Stimulated activated CD8-positive, alpha-beta memory T cell treated with anti-CD3 and anti-CD28 coated beads, Interleukin-4, amount 100 ng/mL, for 48 hours (primary cell): ENCODE measurements around the gene HSP90B1.

Source experiments
- DNase-seq: peaks from one replicate; pipeline ENCODE4 v3.0.0-alpha.2; 2020

Gene HSP90B1

GRCh38 chr12:103930787-103931735 lies 851 bp downstream of the HSP90B1 start:
- DNase-seq: peak; percentile 40

DNA sequence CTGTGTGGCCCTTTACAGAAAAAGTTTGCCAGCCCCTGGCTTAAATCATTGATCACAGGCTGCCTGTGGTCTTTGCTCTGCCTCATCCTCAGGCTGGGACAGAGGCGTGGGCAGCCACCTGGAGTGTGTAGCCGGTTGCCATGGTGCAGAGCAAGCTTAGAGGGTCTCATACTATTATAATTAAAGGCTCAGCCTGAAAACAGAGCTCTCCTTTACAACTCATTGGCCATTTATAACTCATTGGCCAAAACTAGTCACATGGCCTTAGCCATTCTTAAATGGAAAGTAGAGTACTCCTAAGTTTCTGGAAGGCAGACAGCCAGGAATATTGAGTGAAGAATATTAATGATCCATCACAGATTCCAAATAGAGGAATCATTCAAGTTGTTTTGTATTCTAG lies 3.0 kb downstream of the HSP90B1 start:
- no peak for DNase-seq

- DNase-seq: no peak
These were observed 6.5 kb downstream of the HSP90B1 start for GRCh38 chr12:103936679-103937078.

DNA sequence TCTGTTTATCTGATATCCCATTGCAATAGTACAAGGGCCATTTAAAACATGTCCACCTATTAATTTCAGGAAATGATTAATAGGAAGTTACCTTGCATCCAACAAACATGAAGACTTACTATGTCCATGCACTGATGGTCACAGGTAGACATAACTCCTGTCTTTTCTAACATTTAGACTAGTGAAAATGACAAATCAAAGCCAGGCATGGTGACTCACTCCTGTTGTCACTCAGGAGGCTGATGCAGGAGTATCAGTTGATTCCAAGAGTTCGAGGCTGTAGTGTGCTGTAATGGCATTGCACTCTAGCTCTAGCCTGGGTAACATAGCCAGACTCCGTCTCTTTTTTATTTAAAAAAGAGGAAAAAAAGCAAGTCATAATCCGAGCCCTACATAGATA lies 14.8 kb downstream of the HSP90B1 start:
- DNase-seq: no peak

DNA sequence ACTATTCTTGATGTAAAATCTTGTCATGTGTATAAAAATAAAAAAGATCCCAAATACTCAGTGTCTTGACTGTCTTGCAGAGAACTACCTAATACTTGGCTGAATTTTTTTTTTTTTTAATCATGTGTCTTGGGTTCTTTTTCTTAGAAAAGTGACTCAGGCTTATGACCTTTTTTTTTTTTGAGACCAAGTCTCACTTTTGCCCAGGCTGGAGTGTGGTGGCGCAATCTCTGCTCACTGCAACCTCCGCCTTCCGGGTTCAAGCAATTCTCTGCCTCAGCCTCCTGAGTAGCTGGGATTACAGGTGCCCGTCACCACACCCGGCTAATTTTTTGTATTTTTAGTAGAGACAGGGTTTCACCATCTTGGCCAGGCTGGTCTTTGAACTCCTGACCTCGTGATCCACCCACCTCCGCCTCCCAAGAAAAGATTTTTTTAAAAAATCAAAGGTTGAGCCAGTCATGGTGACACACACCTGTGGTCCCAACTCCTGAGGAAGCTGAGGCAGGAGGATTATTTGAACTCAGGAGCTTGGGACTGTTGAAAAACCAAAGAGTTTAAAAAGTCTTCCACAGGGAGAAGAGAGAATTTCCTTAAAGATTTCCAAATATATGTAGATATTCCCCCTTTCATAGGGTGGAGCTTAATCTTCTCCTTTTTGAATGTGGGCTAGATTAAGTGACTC lies 17.8 kb downstream of the HSP90B1 start:
- no peak for DNase-seq

GRCh38 chr12:103948746-103949406 lies 18.7 kb downstream of the HSP90B1 start:
- DNase-seq: no peak

DNA sequence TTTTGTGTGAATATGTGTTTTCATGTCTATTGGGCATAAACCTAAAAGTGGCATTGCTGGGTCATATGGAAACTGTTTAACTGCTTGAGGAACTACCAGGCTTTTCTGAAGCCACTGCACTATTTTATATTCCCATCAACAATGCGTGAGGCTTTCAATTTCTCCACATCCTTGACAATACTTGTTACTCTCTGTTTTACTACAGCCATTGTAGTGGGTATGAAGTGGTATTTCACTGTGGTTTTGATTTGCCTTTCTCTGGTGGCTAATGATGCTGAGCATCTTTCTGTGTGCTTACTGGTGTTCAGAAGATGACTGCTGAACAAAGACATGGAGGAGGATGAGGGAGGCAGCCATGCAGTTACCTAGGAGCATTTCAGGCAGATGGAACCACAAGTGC lies 22.3 kb downstream of the HSP90B1 start:
- DNase-seq: no peak

DNA sequence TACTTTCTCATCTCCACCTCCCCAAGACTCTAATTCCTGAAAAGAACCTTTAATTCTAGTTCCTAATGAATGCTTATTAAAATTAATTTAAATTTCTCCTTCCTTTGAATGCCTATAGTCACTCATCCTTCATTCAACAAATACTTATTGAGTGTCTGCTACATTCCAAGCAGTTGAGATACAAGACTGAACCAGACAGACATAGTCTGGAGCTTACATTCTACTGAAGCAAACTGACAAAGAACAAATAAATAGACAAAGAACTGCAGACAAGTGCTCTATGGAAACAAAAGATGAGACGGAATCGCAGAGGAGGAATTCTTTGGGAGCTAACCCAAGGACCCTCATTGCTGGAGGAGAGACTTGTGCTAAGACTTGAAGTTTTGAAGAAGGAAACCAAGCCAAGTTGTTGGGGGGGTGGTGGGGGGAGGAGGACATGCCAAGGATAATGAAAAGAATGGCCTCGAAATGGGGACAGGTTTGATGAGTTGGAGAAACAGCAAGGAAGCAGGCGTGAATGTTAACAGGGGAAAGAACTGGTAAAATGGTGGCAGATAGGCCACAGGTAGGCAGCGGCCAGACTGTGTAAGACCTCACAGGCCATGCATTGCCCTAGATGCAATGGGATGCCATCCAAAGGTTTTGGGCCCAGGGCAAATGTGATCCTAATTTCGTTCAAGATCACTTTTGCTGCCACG lies 25.8 kb downstream of the HSP90B1 start:
- DNase-seq: peak; percentile 43

GRCh38 chr12:103956509-103957027 lies 26.4 kb downstream of the HSP90B1 start:
- DNase-seq: no peak

- DNase-seq: no peak
These were observed 27.7 kb downstream of the HSP90B1 start for GRCh38 chr12:103957865-103958388.

DNA sequence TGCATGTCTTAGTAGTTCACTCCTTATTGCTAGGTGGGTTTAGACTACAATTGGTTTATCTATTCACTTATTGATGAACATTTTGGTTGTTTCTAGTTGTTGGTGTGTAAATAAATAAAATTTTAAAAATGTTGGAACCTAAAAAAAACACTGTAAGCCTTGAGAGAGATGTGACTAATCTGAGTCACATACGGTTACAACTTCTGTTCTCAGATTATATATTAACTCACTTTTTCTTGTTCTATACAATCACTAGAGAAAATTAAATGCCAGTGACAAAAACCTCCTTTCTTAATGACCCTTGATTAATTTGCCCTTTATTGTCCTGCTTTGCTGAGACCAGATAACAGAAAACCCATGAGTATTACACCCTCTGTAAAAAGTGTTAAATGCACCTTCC lies 28.4 kb downstream of the HSP90B1 start:
- DNase-seq: no peak

- DNase-seq: no peak
These were observed 30.5 kb downstream of the HSP90B1 start for GRCh38 chr12:103960616-103961227.

DNA sequence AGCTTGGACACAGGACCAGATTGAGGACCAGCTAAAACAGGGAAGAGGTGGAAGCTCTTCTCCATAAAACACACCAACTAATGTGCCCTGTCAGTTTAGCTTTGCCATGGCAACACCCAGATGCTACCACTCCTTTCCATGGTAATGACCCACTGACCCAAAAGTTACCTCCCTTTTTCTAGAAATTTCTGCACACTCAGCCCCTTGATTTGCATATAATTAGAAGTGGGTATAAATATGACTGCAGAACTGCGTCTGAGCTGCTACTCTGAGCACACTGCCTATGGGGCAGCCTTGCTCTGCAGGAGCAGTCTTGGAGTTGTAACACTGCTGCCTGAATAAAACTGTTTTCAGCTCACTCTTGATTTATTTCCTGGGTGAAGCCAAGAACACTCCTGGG lies 32.3 kb downstream of the HSP90B1 start:
- no peak for DNase-seq

DNA sequence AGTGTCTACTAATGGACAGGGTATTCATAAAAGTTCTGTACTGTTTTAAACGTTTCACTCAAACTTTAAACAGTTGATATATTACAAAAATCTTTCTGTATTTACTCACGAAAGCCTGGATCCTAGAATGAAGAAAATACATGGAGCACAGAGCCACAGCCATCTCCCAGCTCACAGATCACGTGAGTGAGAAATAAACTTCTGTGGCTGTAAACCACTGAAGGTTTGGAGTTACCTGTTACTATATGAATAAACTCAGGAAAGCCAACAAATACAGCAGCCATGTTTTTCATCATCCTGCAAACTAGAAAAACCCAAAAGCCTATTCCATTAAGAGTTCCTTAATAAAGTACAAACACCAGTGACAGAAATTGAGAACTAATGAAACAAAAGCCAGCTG lies 34.6 kb downstream of the HSP90B1 start:
- DNase-seq: no peak

GRCh38 chr12:103965255-103965589 lies 35.0 kb downstream of the HSP90B1 start:
- DNase-seq: no peak

DNA sequence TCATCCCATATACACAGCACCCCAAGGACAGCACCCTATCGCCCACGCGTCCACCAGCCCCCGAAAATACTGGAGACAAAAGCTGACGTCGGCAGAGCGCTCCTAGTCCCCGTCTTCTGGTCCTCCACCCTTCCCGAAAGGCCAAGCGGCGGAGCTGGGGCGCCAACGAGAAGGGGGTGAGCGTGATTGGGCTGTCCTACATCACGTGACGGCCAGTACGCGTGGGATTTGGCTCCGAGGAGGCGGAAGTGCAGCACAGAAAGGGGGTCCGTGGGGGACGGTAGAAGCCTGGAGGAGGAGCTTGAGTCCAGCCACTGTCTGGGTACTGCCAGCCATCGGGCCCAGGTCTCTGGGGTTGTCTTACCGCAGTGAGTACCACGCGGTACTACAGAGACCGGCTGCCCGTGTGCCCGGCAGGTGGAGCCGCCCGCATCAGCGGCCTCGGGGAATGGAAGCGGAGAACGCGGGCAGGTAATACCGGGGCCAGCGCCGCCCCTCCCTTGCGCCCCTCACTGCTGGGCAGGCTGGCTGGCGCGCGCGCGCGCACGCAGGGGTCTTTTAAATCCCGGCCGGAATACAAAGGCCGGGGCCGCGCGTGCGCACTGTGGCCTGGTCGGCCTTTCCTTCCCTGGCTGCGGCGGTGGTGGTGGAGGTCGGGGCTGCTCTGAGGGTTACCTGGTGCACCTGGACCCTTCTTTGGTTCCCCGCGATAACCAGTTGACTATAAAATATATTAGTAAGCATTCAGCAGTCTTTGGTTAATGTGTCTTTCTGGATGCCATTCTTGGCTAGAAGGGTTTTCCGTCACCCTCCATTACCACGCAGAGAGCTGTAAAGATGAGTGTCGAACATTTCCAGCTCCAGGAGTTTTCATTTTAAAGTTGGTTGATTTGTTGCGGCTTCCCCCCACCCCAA lies 35.6 kb downstream of the HSP90B1 start, which contains the start of gene TDG:
TDG (plus strand) TSS at position 283 of the 915 bp plus-strand sequence; CDS start at position 449, 166 bp downstream.
- DNase-seq: peak; percentile 98

DNA sequence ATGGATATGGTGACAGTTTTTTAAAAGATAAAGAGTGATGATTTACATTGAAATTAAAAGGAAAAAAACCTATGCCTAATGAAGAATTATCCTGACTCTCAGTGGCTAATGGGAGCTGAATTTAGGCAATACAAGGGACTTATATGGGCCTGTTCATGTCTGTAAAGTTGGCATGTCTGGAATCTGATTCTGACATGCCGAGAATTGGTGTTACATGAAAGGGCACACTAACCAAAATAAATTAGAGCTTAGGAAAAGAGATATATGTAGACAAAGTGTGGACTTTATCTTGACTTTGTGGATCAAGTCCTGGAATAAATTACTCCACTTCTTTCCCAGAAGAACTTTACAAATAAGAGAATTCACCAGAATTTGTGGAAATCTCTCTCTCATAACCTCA lies 36.5 kb downstream of the HSP90B1 start:
- DNase-seq: no peak

GRCh38 chr12:103969391-103969790 lies 39.2 kb downstream of the HSP90B1 start:
- no peak for DNase-seq

GRCh38 chr12:103973909-103974308 lies 43.7 kb downstream of the HSP90B1 start:
- DNase-seq: no peak

- DNase-seq: no peak
These were observed 45.2 kb downstream of the HSP90B1 start for GRCh38 chr12:103975368-103975767.
